ENCODE measurements around the gene NCLN. TPM values are rescaled to one million over a fixed set of nuclear protein-coding genes. Genes with fewer than 3 reads are reported as not detected.
"Not testable (repeated sequence)": the region's sequence is repeated elsewhere in the genome, so short reads cannot be mapped to it uniquely, and the experiment has no call there.

Gene NCLN
- total RNA-seq, result 37.5 TPM

DNA sequence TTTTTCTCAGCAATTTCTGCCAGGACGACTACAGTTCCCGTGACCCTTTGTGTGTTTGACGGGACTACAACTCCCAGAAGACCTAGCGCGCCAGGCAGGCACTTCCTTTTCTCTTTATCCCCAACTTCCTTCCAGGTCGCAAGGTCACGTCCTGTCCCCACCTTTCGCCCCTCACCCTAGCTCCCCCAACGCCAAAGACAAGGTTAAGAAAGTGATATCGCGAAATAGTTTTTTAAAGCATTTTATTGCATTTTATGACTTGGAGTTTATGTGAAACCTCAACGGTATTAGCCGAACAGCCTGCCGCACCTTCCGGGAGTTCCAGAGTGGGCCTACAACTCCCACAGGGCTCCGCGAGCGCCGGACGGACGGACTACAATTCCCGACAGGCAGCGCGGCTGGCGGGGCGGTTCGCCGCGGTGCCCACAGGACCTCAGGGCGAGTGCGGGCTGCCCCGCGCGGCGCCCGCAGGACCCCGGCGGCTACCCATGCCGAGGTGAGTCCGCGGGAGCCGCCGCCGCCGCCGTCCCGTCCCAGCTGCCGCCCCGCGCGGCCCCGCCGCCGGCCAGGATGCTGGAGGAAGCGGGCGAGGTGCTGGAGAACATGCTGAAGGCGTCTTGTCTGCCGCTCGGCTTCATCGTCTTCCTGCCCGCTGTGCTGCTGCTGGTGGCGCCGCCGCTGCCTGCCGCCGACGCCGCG lies at the start of gene NCLN:
Gene NCLN, plus strand, starts transcription at position 470 of the 699 bp plus-strand sequence. Its CDS starts 101 bp downstream, at position 571.
- peak; percentile 90 for ATAC-seq

DNA sequence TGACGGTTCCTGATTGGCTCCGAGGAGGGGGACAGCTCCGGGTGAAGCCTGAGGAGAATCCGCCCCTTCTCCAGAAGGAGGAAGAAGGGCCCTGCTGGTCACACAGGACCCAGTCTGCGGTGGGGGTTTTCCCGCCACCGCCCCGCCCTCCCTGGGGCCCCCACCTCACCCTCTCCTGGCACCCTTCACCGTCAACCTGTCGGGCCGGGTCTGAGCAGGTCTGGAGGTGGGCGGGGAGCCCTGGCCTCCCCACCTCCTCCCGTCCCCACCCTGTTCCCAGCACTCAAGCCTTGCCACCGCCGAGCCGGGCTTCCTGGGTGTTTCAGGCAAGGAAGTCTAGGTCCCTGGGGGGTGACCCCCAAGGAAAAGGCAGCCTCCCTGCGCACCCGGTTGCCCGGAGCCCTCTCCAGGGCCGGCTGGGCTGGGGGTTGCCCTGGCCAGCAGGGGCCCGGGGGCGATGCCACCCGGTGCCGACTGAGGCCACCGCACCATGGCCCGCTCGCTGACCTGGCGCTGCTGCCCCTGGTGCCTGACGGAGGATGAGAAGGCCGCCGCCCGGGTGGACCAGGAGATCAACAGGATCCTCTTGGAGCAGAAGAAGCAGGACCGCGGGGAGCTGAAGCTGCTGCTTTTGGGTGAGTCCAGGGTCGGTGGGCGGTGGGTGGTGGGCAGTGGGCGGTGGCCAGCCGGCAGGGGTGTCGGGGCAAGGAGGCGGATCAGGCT lies 49.6 kb upstream of the NCLN start, which contains the start of gene GNA15:
Gene GNA15, plus strand, starts transcription at position 73 of the 723 bp plus-strand sequence. Its CDS starts 418 bp downstream, at position 491.
- ATAC-seq, result peak; percentile 94

DNA sequence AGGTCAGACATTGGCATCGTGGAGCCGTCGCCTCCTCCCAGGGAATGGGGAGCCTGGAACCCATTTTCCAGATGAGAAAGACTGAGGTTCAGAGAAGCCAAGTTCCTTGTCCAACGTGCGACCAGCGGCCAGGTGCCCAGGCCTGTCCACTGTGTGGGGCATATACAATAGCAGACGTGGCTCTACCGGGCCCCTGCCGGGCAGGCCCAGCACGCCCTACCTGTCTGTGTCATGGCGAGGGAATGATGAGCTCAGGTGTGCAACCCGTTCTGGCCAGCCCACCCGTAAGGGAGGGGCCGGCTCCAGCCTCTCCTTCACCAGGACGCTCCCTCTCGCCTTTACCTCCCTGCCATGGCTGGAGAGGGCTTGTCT lies 49.1 kb upstream of the NCLN start:
- ATAC-seq, result peak; percentile 92

GRCh38 chr19:3137119-3137518 lies 48.6 kb upstream of the NCLN start:
- ATAC-seq, result no peak

DNA sequence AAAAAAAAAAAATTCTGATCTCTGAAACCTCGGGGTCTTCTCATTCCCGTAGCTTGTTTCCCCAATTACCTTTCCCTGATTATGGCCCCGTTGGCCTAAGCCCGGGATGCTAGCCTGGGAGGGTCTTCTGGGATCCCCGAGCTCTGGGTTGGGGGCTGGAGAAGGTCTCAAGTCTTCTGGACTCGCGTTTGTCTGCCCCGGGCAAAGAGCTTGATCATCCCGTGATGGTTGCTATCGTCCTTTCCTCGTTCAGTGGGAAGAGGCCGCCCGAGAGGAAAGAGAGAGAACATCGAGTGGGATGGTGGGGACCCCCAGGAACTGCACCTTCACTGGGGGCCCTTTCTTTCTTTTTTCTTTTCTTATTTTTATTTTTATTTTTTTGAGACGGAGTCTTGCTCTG lies 47.5 kb upstream of the NCLN start:
- no peak for ATAC-seq

DNA sequence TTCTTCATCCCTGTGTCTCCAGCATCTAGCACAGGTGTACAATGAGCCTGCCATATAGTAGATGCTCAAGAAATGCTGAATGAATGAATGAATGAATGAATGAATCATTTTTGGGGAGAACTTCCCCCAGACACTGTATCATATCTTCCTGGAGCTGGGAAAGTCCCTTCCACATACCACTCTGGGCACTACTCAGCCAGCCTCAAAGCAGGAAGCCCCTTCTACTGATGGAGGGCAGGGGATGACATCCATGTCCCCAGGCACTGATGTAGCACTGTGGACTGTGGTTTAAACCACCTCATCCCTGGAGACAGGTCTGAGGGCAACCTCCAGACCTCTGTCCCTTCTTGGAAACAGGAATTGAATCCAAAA lies 45.1 kb upstream of the NCLN start:
- ATAC-seq, result no peak

DNA sequence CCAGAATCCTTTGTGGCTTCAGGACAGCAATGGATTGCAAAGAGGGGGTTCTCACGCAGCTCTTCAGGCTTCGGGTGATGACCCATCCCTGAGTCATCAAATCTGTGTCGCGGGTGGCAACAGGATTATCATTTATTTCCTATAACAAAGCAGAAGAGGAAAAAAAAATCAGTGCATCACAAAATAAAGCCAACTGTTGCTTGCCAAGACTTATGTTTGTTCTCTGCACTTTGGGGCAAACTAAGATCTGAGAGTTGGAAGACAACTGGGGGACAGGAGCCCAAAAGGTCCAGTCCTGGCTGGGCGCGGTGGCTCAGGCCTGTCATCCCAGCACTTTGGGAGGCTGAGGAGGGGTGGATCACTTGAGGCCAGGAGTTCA lies 43.4 kb upstream of the NCLN start:
- peak; percentile 67 for ATAC-seq

- no peak for ATAC-seq
These were observed 42.9 kb upstream of the NCLN start for GRCh38 chr19:3142781-3143337.

- no peak for ATAC-seq
These were observed 39.6 kb upstream of the NCLN start for GRCh38 chr19:3145909-3146676.

- ATAC-seq, result no peak
These were observed 39.0 kb upstream of the NCLN start for GRCh38 chr19:3146677-3147100.

DNA sequence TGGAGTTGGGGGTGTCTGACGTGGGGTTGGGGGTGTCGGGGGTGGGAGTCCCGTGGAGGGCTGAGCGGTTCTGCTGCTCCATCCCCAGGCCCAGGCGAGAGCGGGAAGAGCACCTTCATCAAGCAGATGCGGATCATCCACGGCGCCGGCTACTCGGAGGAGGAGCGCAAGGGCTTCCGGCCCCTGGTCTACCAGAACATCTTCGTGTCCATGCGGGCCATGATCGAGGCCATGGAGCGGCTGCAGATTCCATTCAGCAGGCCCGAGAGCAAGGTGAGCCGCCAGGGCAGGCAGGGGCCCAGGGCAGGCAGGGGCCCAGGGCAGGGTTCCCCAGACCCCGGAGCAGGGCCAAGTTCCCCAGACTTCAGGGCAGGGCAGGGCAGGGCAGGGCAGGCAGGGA lies 37.2 kb upstream of the NCLN start:
- ATAC-seq, result no peak

- no peak for ATAC-seq
These were observed 36.6 kb upstream of the NCLN start for GRCh38 chr19:3149089-3149488.

DNA sequence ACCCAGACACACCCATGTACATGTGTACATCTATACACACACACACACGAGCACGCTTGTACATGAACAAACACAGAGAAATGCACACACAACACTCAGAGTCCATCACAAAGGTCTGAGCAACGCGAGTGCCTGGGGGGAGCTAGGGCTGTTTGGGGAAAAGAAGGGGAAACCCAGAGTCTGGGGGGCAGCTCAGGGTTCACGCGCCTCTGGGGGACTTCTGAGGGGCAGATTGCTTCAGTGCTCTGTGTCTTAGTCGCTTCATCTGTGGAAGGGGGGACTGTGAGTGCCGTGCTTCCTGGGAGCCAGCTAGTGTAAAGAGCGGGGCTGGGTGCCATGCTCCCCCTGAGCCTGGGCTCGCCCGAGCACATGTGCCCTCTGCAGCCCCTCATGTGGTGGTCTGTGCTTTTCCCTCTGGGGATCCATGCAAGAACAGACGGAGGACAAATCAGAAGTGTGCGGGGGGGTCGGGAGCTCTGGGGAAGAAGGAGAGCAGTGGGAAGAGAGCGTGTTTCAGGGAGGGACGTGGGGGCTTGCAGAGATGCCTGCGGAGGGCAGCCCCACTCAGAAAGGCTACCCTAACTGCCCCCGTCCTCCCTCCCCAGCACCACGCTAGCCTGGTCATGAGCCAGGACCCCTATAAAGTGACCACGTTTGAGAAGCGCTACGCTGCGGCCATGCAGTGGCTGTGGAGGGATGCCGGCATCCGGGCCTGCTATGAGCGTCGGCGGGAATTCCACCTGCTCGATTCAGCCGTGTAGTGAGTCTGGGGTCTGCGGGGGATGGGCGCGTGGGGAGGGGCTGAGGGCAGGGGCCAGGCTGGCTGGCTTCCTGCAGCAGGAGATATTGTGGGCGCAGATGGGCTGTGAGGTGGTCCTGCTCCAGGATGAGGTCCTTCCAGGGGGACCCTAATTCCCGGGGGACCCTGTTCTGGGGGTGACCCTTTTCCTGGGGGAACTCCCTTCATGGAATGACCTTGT lies 35.9 kb upstream of the NCLN start:
- ATAC-seq, result no peak

- no peak for ATAC-seq
These were observed 34.9 kb upstream of the NCLN start for GRCh38 chr19:3150739-3151329.

- no peak for ATAC-seq
These were observed 33.9 kb upstream of the NCLN start for GRCh38 chr19:3151563-3152418.

DNA sequence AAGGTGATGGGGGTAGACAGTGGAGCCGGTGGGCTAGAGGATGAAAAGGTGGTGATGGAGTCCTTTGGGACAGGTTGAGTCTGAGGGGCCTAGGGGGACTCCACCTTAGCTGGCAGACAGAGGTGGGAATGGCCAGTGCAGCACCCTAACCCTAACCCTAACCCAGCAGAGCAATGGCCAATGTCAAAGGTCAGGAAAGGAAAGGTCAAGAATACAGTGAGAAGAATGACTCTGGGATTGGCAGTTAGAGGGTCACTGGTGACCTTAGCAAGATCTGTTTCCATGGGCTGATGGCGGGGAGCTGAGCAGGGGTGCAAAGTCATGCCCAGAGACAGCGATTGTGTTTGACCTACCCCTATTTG lies 33.3 kb upstream of the NCLN start:
- no peak for ATAC-seq

GRCh38 chr19:3153286-3154230 lies 32.2 kb upstream of the NCLN start:
- ATAC-seq, result no peak

DNA sequence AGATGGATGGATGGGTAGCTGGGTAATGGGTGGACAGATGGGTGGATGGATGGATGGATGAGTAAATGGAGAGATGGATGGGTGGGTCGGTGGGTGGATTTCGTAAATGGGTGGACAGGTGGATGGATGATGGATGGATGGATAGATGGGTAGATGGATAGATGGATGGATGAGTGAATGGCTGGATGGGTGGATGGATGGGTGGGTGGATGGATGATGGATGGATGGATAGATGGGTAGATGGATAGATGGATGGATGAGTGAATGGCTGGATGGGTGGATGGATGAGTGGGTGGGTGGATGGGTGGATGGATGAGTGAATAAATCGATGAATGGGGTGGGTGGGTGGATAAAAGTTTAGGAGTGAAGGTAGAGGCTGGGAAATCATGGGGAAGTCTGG lies 31.3 kb upstream of the NCLN start:
- ATAC-seq, result not testable (repeated sequence)

Data from esophagus mucosa (tissue), 1 donor.